ENCODE measurements around the gene CYB5RL. TPM values are rescaled to one million over a fixed set of nuclear protein-coding genes. Genes with fewer than 3 reads are reported as not detected.

The CYB5RL gene
- total RNA-seq, 1 donor from 2014 or later = 9.0 TPM

DNA sequence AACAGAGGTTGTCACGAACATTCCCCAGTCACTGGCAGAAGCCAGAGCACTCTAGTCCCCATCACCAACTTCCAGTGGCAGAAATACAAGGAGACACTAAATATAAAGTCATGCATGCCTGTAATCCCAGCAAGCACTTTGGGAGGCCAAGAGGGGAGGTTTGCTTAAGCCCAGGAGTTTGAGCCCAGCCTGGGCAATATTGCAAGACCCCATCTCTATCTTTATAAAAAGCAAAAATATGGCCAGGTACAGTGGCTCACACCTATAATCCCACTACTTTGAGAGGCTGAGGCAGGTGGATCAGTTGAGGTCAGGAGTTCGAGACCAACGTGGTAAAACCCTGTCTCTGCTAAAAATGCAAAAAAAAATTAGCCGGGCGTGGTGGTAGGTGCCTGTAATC lies 6.4 kb downstream of the CYB5RL start:
- no peaks in the 10 kb centered on the region for H3K4me1 ChIP-seq
- no peaks in the 10 kb centered on the region for H3K9me3 ChIP-seq
- H3K27ac ChIP-seq = no peak overlapping the region
- no peak for ATAC-seq
- no peak overlapping the region for H3K4me3 ChIP-seq
- DNase-seq = no peak
- peaks cover 51% of the 10 kb centered on the region for H3K36me3 ChIP-seq
- no peaks in the 10 kb centered on the region for H3K27me3 ChIP-seq (ENCODE audit: low read depth)
- intact Hi-C loops (cut with DNase I) = no loop called here
- TF ChIP-seq, protein P1, sequence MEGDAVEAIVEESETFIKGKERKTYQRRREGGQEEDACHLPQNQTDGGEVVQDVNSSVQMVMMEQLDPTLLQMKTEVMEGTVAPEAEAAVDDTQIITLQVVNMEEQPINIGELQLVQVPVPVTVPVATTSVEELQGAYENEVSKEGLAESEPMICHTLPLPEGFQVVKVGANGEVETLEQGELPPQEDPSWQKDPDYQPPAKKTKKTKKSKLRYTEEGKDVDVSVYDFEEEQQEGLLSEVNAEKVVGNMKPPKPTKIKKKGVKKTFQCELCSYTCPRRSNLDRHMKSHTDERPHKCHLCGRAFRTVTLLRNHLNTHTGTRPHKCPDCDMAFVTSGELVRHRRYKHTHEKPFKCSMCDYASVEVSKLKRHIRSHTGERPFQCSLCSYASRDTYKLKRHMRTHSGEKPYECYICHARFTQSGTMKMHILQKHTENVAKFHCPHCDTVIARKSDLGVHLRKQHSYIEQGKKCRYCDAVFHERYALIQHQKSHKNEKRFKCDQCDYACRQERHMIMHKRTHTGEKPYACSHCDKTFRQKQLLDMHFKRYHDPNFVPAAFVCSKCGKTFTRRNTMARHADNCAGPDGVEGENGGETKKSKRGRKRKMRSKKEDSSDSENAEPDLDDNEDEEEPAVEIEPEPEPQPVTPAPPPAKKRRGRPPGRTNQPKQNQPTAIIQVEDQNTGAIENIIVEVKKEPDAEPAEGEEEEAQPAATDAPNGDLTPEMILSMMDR (IDR thresholded peaks at IDR 0.05) = no peak

DNA sequence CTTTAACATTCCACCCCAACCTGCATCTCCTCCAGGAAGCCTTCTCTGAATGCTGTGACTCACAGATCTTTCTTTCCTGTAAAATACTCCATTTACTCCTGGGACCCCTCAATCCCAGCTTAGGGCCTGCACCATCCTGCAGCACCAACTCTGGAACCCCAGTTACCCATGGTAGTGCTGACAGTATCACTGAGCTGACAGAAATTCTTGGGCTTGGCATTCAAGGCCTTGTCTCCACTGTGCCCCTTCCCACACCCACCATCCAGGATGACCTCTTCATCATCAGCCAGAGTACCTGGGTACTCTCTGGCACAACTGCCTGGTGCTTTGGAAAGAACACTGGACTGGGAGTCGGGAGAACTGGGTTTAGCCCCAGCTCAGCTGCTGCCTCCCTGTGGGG lies 8.3 kb downstream of the CYB5RL start:
- no peak overlapping the region for H3K4me3 ChIP-seq
- DNase-seq = no peak
- H3K27me3 ChIP-seq (ENCODE audit: low read depth) = no peaks in the 10 kb centered on the region
- H3K36me3 ChIP-seq = peaks cover 54% of the 10 kb centered on the region
- TF ChIP-seq, protein P1 (IDR thresholded peaks at IDR 0.05) = no peak
- ATAC-seq = no peak
- H3K27ac ChIP-seq = no peak overlapping the region
- intact Hi-C loops (cut with DNase I) = no loop called here
- no peaks in the 10 kb centered on the region for H3K4me1 ChIP-seq
- H3K9me3 ChIP-seq = no peaks in the 10 kb centered on the region

- Histone ChIP-seq H3K27ac (no peak overlapping the region), H3K4me3 (no peak overlapping the region), H3K36me3 (peaks cover 58% of the 10 kb centered on the region), H3K9me3 (no peaks in the 10 kb centered on the region), H3K27me3 (ENCODE audit: low read depth) (no peaks in the 10 kb centered on the region), H3K4me1 (no peaks in the 10 kb centered on the region)
- DNase-seq (no peak), ATAC-seq (no peak)
- TF ChIP-seq, protein P1 (IDR thresholded peaks at IDR 0.05) = no peak
- intact Hi-C loops (cut with DNase I) = no loop called here
These were observed 9.3 kb downstream of the CYB5RL start for GRCh38 chr1:54190526-54190925.

DNA sequence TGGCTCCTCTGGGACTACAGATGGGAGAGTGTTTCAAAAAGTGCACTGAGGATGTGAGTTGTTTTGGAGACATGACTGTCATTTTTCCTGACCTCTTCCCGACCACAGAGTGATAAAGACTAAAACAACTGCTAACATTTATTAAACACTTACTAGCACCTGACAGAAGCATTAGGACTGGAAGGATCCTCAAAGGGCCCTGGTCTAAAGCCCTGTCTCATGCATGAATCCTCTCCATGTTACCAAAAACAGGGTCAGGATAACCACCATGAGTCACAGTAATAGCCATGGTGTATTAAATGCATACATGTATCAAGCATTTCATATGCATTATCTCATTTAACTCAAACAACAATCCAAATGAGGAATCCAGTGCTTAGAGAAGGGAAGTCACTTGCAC lies 11.5 kb downstream of the CYB5RL start:
- Histone ChIP-seq H3K27ac (no peak overlapping the region), H3K36me3 (peaks cover 37% of the 10 kb centered on the region), H3K4me3 (no peak overlapping the region), H3K9me3 (no peaks in the 10 kb centered on the region), H3K4me1 (no peaks in the 10 kb centered on the region), H3K27me3 (ENCODE audit: low read depth) (no peaks in the 10 kb centered on the region)
- ATAC-seq (no peak), DNase-seq (no peak)
- intact Hi-C loops (cut with DNase I) = no loop called here
- TF ChIP-seq, protein P1 (IDR thresholded peaks at IDR 0.05) = no peak

GRCh38 chr1:54186056-54186455 lies 13.8 kb downstream of the CYB5RL start:
- H3K4me3 ChIP-seq = no peak overlapping the region
- TF ChIP-seq, protein P1 (IDR thresholded peaks at IDR 0.05) = no peak
- intact Hi-C loops (cut with DNase I) = no loop called here
- DNase-seq (no peak), ATAC-seq (no peak)
- H3K27me3 ChIP-seq (ENCODE audit: low read depth) = no peaks in the 10 kb centered on the region
- H3K36me3 ChIP-seq = peaks cover 27% of the 10 kb centered on the region
- no peaks in the 10 kb centered on the region for H3K9me3 ChIP-seq
- no peaks in the 10 kb centered on the region for H3K4me1 ChIP-seq
- no peak overlapping the region for H3K27ac ChIP-seq

Data from lower lobe of right lung (tissue), 2 donors.